NOMO-1 treated with DMSO at 0.1 percent for 48 hours (cell line): ENCODE data around the gene NUP210.

Source experiments
- DNase-seq: peaks from one replicate; lab custom pipeline; 2025; ENCODE audit not compliant: unreplicated experiment; lab: John Stamatoyannopoulos, UW

NUP210 gene

GRCh38 chr3:13325892-13326443, 94.2 kb downstream of the NUP210 start:
- DNase-seq, result no peak

GRCh38 chr3:13324835-13325501, 95.2 kb downstream of the NUP210 start:
- no peak for DNase-seq

GRCh38 chr3:13323822-13324221, 96.3 kb downstream of the NUP210 start:
- DNase-seq, result no peak

- DNase-seq, result no peak
These were observed 97.8 kb downstream of the NUP210 start for GRCh38 chr3:13322324-13322723.

GRCh38 chr3:13319564-13320220, 100.4 kb downstream of the NUP210 start:
- DNase-seq, result no peak

GRCh38 chr3:13318626-13319470, 101.3 kb downstream of the NUP210 start:
- no peak for DNase-seq

- no peak for DNase-seq
These were observed 102.4 kb downstream of the NUP210 start for GRCh38 chr3:13317596-13318320.

- DNase-seq, result no peak
These were observed 103.5 kb downstream of the NUP210 start for GRCh38 chr3:13316603-13317002.

- no peak for DNase-seq
These were observed 105.2 kb downstream of the NUP210 start for GRCh38 chr3:13314877-13315276.

GRCh38 chr3:13313813-13314212, 106.3 kb downstream of the NUP210 start:
- DNase-seq, result no peak

- DNase-seq, result no peak
These were observed 111.1 kb downstream of the NUP210 start for GRCh38 chr3:13309004-13309403.

GRCh38 chr3:13308380-13308801, 111.7 kb downstream of the NUP210 start:
- DNase-seq, result no peak

- no peak for DNase-seq
These were observed 113.1 kb downstream of the NUP210 start for GRCh38 chr3:13307041-13307440.

GRCh38 chr3:13305623-13306022, 114.5 kb downstream of the NUP210 start:
- no peak for DNase-seq

GRCh38 chr3:13303410-13303809, 116.7 kb downstream of the NUP210 start:
- DNase-seq, result no peak

GRCh38 chr3:13301286-13301987, 118.7 kb downstream of the NUP210 start:
- peak; percentile 88 for DNase-seq

GRCh38 chr3:13300546-13301285, 119.4 kb downstream of the NUP210 start:
- no peak for DNase-seq

GRCh38 chr3:13299531-13300155, 120.5 kb downstream of the NUP210 start:
- DNase-seq, result no peak

- no peak for DNase-seq
These were observed 123.5 kb downstream of the NUP210 start for GRCh38 chr3:13296662-13297061.
